Ascending aorta (tissue), 2 donors: ENCODE results near the gene GUCY2D. TPM values are rescaled to one million over a fixed set of nuclear protein-coding genes. Genes with fewer than 3 reads are reported as not detected.

ENCODE experiments used
- DNase-seq, 2 donors: peaks; one replicate each; pipeline ENCODE4 v3.0.0-alpha.2; 2019; ENCODE audit warnings: low spot score in 2 of 2
- H3K27ac ChIP-seq, 2 donors: fragments of 200-600 bp; sonication (generic); one replicate each; pipeline ENCODE4 v1.5.1; 2016 to 2017; ENCODE audit warnings: mild to moderate bottlenecking in 1 of 2
- H3K27me3 ChIP-seq: fragments of 200-600 bp; sonication (generic); one replicate; pipeline ENCODE4 v1.5.1; 2017
- H3K36me3 ChIP-seq, 2 donors: fragments of 200-600 bp; sonication (generic); one replicate each; pipeline ENCODE4 v1.5.1; 2016
- H3K4me1 ChIP-seq, 2 donors: fragments of 200-600 bp; sonication (generic); one replicate each; pipeline ENCODE4 v1.5.1; 2016 to 2017; ENCODE audit warnings: mild to moderate bottlenecking in 1 of 2
- H3K4me3 ChIP-seq, 2 donors: fragments of 200-600 bp; sonication (generic); one replicate each; pipeline ENCODE4 v1.5.1; 2016 to 2017; ENCODE audit warnings: mild to moderate bottlenecking in 1 of 2
- H3K9me3 ChIP-seq, 2 donors: fragments of 200-600 bp; sonication (generic); one replicate each; pipeline ENCODE4 v1.5.1; 2016
- CTCF ChIP-seq, 3 experiments: fragments of 200-600 bp in 2 of 3; fragments of 450-650 bp in 1 of 3; sonication (generic) in 2 of 3; IDR thresholded peaks; one replicate each; pipeline ENCODE4 v1.5.1; 2016 to 2019; ENCODE audit warnings: antibody characterized with exemption in 3 of 3, mild to moderate bottlenecking in 1 of 3, moderate library complexity in 1 of 3
- intact Hi-C: fragments of 100-400 bp; cut with DNase I; formaldehyde crosslinking; loops from one replicate; pipeline ENCODE4 v1.15.1; 2023
- total RNA-seq: library from RNA; depleted of rRNA; stranded (reverse); fragments of >200 nt; gene quantifications from one replicate; pipeline ENCODE4 v1.1.0, GENCODE V29; 2016

GUCY2D gene
- total RNA-seq, 1 donor from 2014 or later: not detected

- H3K36me3 ChIP-seq: no peaks in the 10 kb centered on the region
- no peak for TF ChIP-seq CTCF (IDR thresholded peaks at IDR 0.05)
- H3K4me1 ChIP-seq: peaks cover 7 to 11% of the 10 kb centered on the region in 2 donors
- no peak for DNase-seq
- no peak overlapping the region for H3K4me3 ChIP-seq
- H3K27ac ChIP-seq: no peak overlapping the region
- H3K9me3 ChIP-seq: no peaks in the 10 kb centered on the region
- peaks cover 7% of the 10 kb centered on the region for H3K27me3 ChIP-seq
- intact Hi-C loops: no loop called here
Measured at GRCh38 chr17:8069587-8069860, 67.1 kb downstream of the GUCY2D start.

Other genes starting within 250 kb of the GUCY2D start
- 20.0 TPM for gene KDM6B, start 168.4 kb upstream of the GUCY2D start, total RNA-seq
- 223 TPM for gene TMEM88, start 147.5 kb upstream of the GUCY2D start, total RNA-seq
- 59.0 TPM for gene NAA38, start 145.1 kb upstream of the GUCY2D start, total RNA-seq
- gene CYB5D1, start 144.6 kb upstream of the GUCY2D start, total RNA-seq: 0.21 TPM
- gene CHD3, start 113.8 kb upstream of the GUCY2D start, total RNA-seq: 102 TPM
- 0.32 TPM for gene RNF227, start 86.3 kb upstream of the GUCY2D start, total RNA-seq
- not detected for gene KCNAB3, start 72.8 kb upstream of the GUCY2D start, total RNA-seq
- gene TRAPPC1, start 70.7 kb upstream of the GUCY2D start, total RNA-seq: 36.0 TPM
- gene CNTROB, start 70.4 kb upstream of the GUCY2D start, total RNA-seq: 13.7 TPM
- 2.3 TPM for gene ALOX15B, start 36.4 kb downstream of the GUCY2D start, total RNA-seq
- not detected for gene ALOX12B, start 85.1 kb downstream of the GUCY2D start, total RNA-seq
- gene ALOXE3, start 115.9 kb downstream of the GUCY2D start, total RNA-seq: not detected
- gene HES7, start 121.5 kb downstream of the GUCY2D start, total RNA-seq: not detected
- 178 TPM for gene PER1, start 149.8 kb downstream of the GUCY2D start, total RNA-seq
- gene VAMP2, start 160.3 kb downstream of the GUCY2D start, total RNA-seq: 28.3 TPM
- gene TMEM107, start 173.8 kb downstream of the GUCY2D start, total RNA-seq: 1.6 TPM
- gene BORCS6, start 187.6 kb downstream of the GUCY2D start, total RNA-seq: 29.5 TPM
- gene AURKB, start 208.0 kb downstream of the GUCY2D start, total RNA-seq: not detected
- gene CTC1, start 245.4 kb downstream of the GUCY2D start, total RNA-seq: 18.8 TPM
- 108 TPM for gene PFAS, start 246.7 kb downstream of the GUCY2D start, total RNA-seq